H9 (cell line): ENCODE measurements around the gene TSPAN5. TPM values are rescaled to one million over a fixed set of nuclear protein-coding genes. Genes with fewer than 3 reads are reported as not detected.

ENCODE experiments used
- DNase-seq: peaks from one replicate; pipeline ENCODE4 v3.0.0-alpha.2; 2017
- H2AFZ ChIP-seq: one replicate; pipeline ENCODE4 v1.6.1; 2013; ENCODE audit warnings: mild to moderate bottlenecking, low read length, control low read depth, moderate library complexity
- H2AK5ac ChIP-seq: 2 replicates; pipeline ENCODE4 v1.6.1; 2013; ENCODE audit warnings: low read length, control low read depth, mixed read lengths; ENCODE audit not compliant: insufficient read length
- H2BK120ac ChIP-seq: one replicate; pipeline ENCODE4 v1.6.1; 2013; ENCODE audit warnings: low read depth, mild to moderate bottlenecking, low read length, control low read depth, inconsistent platforms; ENCODE audit not compliant: poor library complexity, severe bottlenecking
- H2BK12ac ChIP-seq: 2 replicates; pipeline ENCODE4 v1.6.1; 2013; ENCODE audit warnings: low read length, control low read depth, mixed read lengths, low read depth; ENCODE audit not compliant: insufficient read length
- H2BK15ac ChIP-seq: 2 replicates; pipeline ENCODE4 v1.6.1; 2013; ENCODE audit warnings: low read depth, low read length, control low read depth
- H2BK20ac ChIP-seq: one replicate; pipeline ENCODE4 v1.6.1; 2013; ENCODE audit warnings: low read depth, mild to moderate bottlenecking, low read length, control low read depth, inconsistent platforms; ENCODE audit not compliant: poor library complexity, severe bottlenecking
- H2BK5ac ChIP-seq: 2 replicates; pipeline ENCODE4 v1.6.1; 2013; ENCODE audit warnings: low read length, control low read depth, mixed read lengths; ENCODE audit not compliant: insufficient read length
- H3K14ac ChIP-seq: 2 replicates; pipeline ENCODE4 v1.6.1; 2013; ENCODE audit warnings: low read length, control low read depth; ENCODE audit not compliant: insufficient read depth
- H3K18ac ChIP-seq: 2 replicates; pipeline ENCODE4 v1.6.1; 2013; ENCODE audit warnings: low read depth, mild to moderate bottlenecking, mixed read lengths, low read length, control low read depth; ENCODE audit not compliant: insufficient read length
- H3K23ac ChIP-seq: 2 replicates; pipeline ENCODE4 v1.6.1; 2013; ENCODE audit warnings: low read length, control low read depth, mixed read lengths, low read depth; ENCODE audit not compliant: insufficient read length
- H3K23me2 ChIP-seq: 2 replicates; pipeline ENCODE4 v1.6.1; 2013; ENCODE audit warnings: low read depth, mild to moderate bottlenecking, mixed read lengths, low read length, control low read depth; ENCODE audit not compliant: insufficient read length, poor library complexity, severe bottlenecking
- H3K27ac ChIP-seq: 2 replicates; pipeline ENCODE4 v1.5.1; 2013; ENCODE audit warnings: low read length, control low read depth, mixed read lengths, low read depth; ENCODE audit not compliant: insufficient read length
- H3K27me3 ChIP-seq: 2 replicates; pipeline ENCODE4 v1.6.1; 2013; ENCODE audit warnings: low read length, control low read depth, inconsistent platforms; ENCODE audit not compliant: insufficient read depth
- H3K4ac ChIP-seq: 2 replicates; pipeline ENCODE4 v1.6.1; 2013; ENCODE audit warnings: low read depth, mild to moderate bottlenecking, control low read depth, inconsistent platforms, low read length, moderate library complexity
- H3K4me1 ChIP-seq: 2 replicates; pipeline ENCODE4 v1.6.1; 2013; ENCODE audit warnings: low read length, control low read depth, inconsistent platforms; ENCODE audit not compliant: insufficient read depth
- H3K4me2 ChIP-seq: 2 replicates; pipeline ENCODE4 v1.6.1; 2013; ENCODE audit warnings: low read length, control low read depth, mixed read lengths; ENCODE audit not compliant: insufficient read length, insufficient read depth
- H3K56ac ChIP-seq: 2 replicates; pipeline ENCODE4 v1.6.1; 2013; ENCODE audit warnings: low read depth, mild to moderate bottlenecking, mixed read lengths, low read length, control low read depth; ENCODE audit not compliant: insufficient read length
- H3K79me1 ChIP-seq: 2 replicates; pipeline ENCODE4 v1.6.1; 2013; ENCODE audit warnings: low read depth, mild to moderate bottlenecking, moderate library complexity, low read length, control low read depth, inconsistent platforms; ENCODE audit not compliant: insufficient read depth, poor library complexity, severe bottlenecking
- H3K79me2 ChIP-seq: 2 replicates; pipeline ENCODE4 v1.6.1; 2013; ENCODE audit warnings: low read length, control low read depth, inconsistent platforms; ENCODE audit not compliant: insufficient read depth
- H3K9ac ChIP-seq: 2 replicates; pipeline ENCODE4 v1.6.1; 2013; ENCODE audit warnings: low read length, control low read depth, mixed read lengths; ENCODE audit not compliant: insufficient read length; ENCODE audit errors: extremely low read depth
- H3K9me3 ChIP-seq: one replicate; pipeline ENCODE4 v1.6.1; 2013; ENCODE audit warnings: low read depth, low read length, inconsistent platforms; ENCODE audit not compliant: control insufficient read depth
- H3T11ph ChIP-seq: one replicate; pipeline ENCODE4 v1.6.1; 2013; ENCODE audit warnings: mild to moderate bottlenecking, low read length, control low read depth, inconsistent platforms
- H4K20me1 ChIP-seq: one replicate; pipeline ENCODE4 v1.6.1; 2013; ENCODE audit not compliant: control insufficient read depth, insufficient read length, insufficient read depth
- H4K5ac ChIP-seq: 2 replicates; pipeline ENCODE4 v1.6.1; 2013; ENCODE audit warnings: low read depth, mild to moderate bottlenecking, mixed read lengths, low read length, control low read depth; ENCODE audit not compliant: insufficient read length
- H4K8ac ChIP-seq: replicated peaks from 2 replicates; pipeline ENCODE4 v1.6.1; 2013; ENCODE audit warnings: low read length, control low read depth, mixed read lengths, low read depth; ENCODE audit not compliant: insufficient read length
- H4K91ac ChIP-seq: 2 replicates; pipeline ENCODE4 v1.6.1; 2013; ENCODE audit warnings: low read depth, mild to moderate bottlenecking, moderate library complexity, mixed read lengths, low read length, control low read depth; ENCODE audit not compliant: insufficient read length
- H3K27ac Mint-ChIP-seq, 3 experiments: 2 replicates in 2 of 3; 3 replicates in 1 of 3; pipeline ENCODE4 v1.8.0; 2020 to 2021; ENCODE audit warnings: mixed read lengths in 3 of 3, mild to moderate bottlenecking in 1 of 3, moderate library complexity in 1 of 3
- H3K27me3 Mint-ChIP-seq: 2 replicates; pipeline ENCODE4 v1.8.0; 2021; ENCODE audit warnings: low read depth, mild to moderate bottlenecking, moderate library complexity, mixed read lengths
- H3K36me3 Mint-ChIP-seq, 3 experiments: 2 replicates in 2 of 3; 3 replicates in 1 of 3; pipeline ENCODE4 v1.8.0; 2020 to 2021; ENCODE audit warnings: low read depth in 3 of 3, mixed read lengths in 3 of 3; ENCODE audit not compliant: insufficient read depth in 1 of 3
- H3K4me1 Mint-ChIP-seq, 2 experiments: 2 replicates each; pipeline ENCODE4 v1.8.0; 2020; ENCODE audit warnings: mixed read lengths in 2 of 2
- H3K4me3 Mint-ChIP-seq, 2 experiments: 2 replicates in 1 of 2; 3 replicates in 1 of 2; pipeline ENCODE4 v1.8.0; 2020 to 2021; ENCODE audit warnings: mild to moderate bottlenecking in 2 of 2, mixed read lengths in 2 of 2, moderate library complexity in 1 of 2
- H3K9me3 Mint-ChIP-seq, 2 experiments: 2 replicates in 1 of 2; 3 replicates in 1 of 2; pipeline ENCODE4 v1.8.0; 2020; ENCODE audit warnings: mild to moderate bottlenecking in 2 of 2, mixed read lengths in 2 of 2, moderate library complexity in 1 of 2
- WGBS: extraction: QIAGEN DNeasy Blood & Tissue Kit; methylation state at CpG from one replicate; pipeline ENCODE4 v1.1.7; 2013; ENCODE audit warnings: missing lambda C conversion rate, low lambda C conversion rate, mixed read lengths; ENCODE audit not compliant: insufficient read length; ENCODE audit errors: extremely low coverage; 5-methylcytosine and 5-hydroxymethylcytosine counted together
- total RNA-seq: library from RNA; stranded (reverse); gene quantifications from 2 replicates; pipeline ENCODE4 v1.2.1, GENCODE V29; 2021
- TF ChIP-seq, protein P1 (sequence below): fragments of 200-600 bp; sonication (generic); conservative IDR thresholded peaks from 3 replicates; pipeline ENCODE4 v1.8.0; 2021; ENCODE audit warnings: antibody characterized with exemption, mild to moderate bottlenecking

Gene TSPAN5
- total RNA-seq, 1 experiment from 2014 or later, result 7.0 TPM

DNA sequence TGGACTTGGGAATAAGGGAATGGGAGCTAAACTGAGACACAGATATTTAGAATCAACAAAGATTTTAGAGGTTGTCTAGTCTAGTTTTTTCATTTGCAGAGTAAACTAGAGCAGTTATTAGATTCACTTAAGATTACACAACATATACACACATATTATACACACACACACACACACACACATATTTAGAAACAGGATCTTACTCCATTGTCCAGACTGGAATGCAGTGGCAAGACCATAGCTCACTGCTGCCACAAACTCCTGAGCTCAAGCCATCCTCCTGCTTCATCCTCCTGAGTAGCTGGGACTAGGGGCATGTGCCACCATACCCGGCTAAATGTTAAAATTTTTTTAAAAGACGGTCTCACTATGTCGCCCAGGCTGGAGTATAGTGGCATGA is 127.8 kb downstream of the TSPAN5 start:
- no peak overlapping the region for H3K23ac ChIP-seq
- H3T11ph ChIP-seq, result no peak overlapping the region
- no peak overlapping the region for H3K18ac ChIP-seq
- no peaks in the 10 kb centered on the region for H3K23me2 ChIP-seq
- H3K27me3 ChIP-seq, result no peaks in the 10 kb centered on the region
- no peak overlapping the region for H2AFZ ChIP-seq
- no peak for DNase-seq
- H3K14ac ChIP-seq, result no peak overlapping the region
- no peaks in the 10 kb centered on the region for H3K79me1 ChIP-seq
- no peak overlapping the region for H3K27ac Mint-ChIP-seq
- H3K27me3 Mint-ChIP-seq, result no peaks in the 10 kb centered on the region
- no peak overlapping the region for H4K91ac ChIP-seq
- H2BK12ac ChIP-seq, result no peak overlapping the region
- no peak overlapping the region for H3K9ac ChIP-seq
- no peaks in the 10 kb centered on the region for H3K4me1 ChIP-seq
- H3K9me3 ChIP-seq, result no peaks in the 10 kb centered on the region
- H3K36me3 Mint-ChIP-seq, result peaks cover 0 to 6% (median 4%) of the 10 kb centered on the region in 3 experiments; a peak in 4 of 7 replicates
- no peak overlapping the region for H3K4ac ChIP-seq
- no peak overlapping the region for H3K27ac ChIP-seq
- TF ChIP-seq, protein P1, sequence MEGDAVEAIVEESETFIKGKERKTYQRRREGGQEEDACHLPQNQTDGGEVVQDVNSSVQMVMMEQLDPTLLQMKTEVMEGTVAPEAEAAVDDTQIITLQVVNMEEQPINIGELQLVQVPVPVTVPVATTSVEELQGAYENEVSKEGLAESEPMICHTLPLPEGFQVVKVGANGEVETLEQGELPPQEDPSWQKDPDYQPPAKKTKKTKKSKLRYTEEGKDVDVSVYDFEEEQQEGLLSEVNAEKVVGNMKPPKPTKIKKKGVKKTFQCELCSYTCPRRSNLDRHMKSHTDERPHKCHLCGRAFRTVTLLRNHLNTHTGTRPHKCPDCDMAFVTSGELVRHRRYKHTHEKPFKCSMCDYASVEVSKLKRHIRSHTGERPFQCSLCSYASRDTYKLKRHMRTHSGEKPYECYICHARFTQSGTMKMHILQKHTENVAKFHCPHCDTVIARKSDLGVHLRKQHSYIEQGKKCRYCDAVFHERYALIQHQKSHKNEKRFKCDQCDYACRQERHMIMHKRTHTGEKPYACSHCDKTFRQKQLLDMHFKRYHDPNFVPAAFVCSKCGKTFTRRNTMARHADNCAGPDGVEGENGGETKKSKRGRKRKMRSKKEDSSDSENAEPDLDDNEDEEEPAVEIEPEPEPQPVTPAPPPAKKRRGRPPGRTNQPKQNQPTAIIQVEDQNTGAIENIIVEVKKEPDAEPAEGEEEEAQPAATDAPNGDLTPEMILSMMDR, result no peak
- H2BK120ac ChIP-seq, result no peak overlapping the region
- no peak overlapping the region for H4K5ac ChIP-seq
- no peak overlapping the region for H3K4me3 Mint-ChIP-seq
- H4K20me1 ChIP-seq, result no peaks in the 10 kb centered on the region
- H3K56ac ChIP-seq, result no peak overlapping the region
- H2AK5ac ChIP-seq, result no peak overlapping the region
- peaks cover 0 to under 1% of the 10 kb centered on the region in 2 experiments; a peak in 2 of 5 replicates for H3K9me3 Mint-ChIP-seq
- H3K4me1 Mint-ChIP-seq, result peaks cover 2 to 5% of the 10 kb centered on the region in 2 experiments
- no CpG with 5 or more reads among the region's 3 CpGs for WGBS
- H3K4me2 ChIP-seq, result no peak overlapping the region
- no peak overlapping the region for H2BK20ac ChIP-seq
- H4K8ac ChIP-seq, result no peak overlapping the region
- no peaks in the 10 kb centered on the region for H3K79me2 ChIP-seq
- no peak overlapping the region for H2BK15ac ChIP-seq
- H2BK5ac ChIP-seq, result no peak overlapping the region
